D721Med (cell line): ENCODE data around the gene PIK3C2B.

Experiments used
- DNase-seq: peaks from one replicate; pipeline ENCODE4 v3.0.0; 2011; ENCODE audit warnings: low spot score; ENCODE audit not compliant: insufficient read length
- FAIRE-seq: peaks from 2 replicates; lab custom pipeline; 2011; peaks lifted over from hg19 to GRCh38; lab: Jason Lieb, UNC
- TF ChIP-seq, protein P1 (sequence below): IDR thresholded peaks from 2 replicates; pipeline ENCODE4 v1.5.1; 2012; ENCODE audit warnings: mild to moderate bottlenecking, control low read depth; ENCODE audit not compliant: insufficient read depth; ENCODE audit errors: missing control alignments

The PIK3C2B gene

GRCh38 chr1:204506201-204506968 is 11.8 kb upstream of the PIK3C2B start:
- DNase-seq (no peak), FAIRE-seq (no peak)

DNA sequence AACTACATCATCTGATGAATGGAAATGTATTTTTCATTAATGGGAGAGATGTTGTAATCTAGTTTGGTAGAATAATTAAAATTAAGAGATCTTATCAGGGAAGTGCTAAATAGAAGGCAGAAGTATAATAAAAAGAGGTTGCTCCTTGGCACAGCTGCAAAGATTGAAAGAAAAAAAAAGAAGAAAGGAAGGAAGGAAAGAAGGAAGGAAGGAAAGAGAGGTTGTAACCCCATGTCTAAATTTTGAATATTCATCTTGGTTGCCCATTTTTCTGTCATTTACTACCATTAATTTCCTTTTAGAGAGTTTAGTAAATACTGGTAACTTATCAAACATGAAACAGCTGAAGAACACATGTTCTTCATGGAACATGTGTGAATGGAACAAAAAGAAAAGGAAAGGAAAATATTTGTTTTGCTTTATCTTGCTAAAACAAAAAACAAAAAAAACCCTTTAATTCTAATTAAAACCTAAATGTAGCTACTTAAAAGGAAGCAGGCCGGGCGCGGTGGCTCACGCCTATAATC is 11.1 kb upstream of the PIK3C2B start:
- TF ChIP-seq, protein P1, sequence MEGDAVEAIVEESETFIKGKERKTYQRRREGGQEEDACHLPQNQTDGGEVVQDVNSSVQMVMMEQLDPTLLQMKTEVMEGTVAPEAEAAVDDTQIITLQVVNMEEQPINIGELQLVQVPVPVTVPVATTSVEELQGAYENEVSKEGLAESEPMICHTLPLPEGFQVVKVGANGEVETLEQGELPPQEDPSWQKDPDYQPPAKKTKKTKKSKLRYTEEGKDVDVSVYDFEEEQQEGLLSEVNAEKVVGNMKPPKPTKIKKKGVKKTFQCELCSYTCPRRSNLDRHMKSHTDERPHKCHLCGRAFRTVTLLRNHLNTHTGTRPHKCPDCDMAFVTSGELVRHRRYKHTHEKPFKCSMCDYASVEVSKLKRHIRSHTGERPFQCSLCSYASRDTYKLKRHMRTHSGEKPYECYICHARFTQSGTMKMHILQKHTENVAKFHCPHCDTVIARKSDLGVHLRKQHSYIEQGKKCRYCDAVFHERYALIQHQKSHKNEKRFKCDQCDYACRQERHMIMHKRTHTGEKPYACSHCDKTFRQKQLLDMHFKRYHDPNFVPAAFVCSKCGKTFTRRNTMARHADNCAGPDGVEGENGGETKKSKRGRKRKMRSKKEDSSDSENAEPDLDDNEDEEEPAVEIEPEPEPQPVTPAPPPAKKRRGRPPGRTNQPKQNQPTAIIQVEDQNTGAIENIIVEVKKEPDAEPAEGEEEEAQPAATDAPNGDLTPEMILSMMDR, result no peak
- DNase-seq, result no peak
- no peak for FAIRE-seq

More at GRCh38 chr1:204506201-204506968, 11.8 kb upstream of the PIK3C2B start:
- TF ChIP-seq, protein P1, result no peak

- DNase-seq (no peak), FAIRE-seq (no peak)
- TF ChIP-seq, protein P1, result no peak
Observed at GRCh38 chr1:204503913-204504519, 9.4 kb upstream of the PIK3C2B start.

GRCh38 chr1:204503122-204503912 is 8.7 kb upstream of the PIK3C2B start:
- FAIRE-seq (peak; percentile 95), DNase-seq (no peak)
- TF ChIP-seq, protein P1, result peak; percentile 97

DNA sequence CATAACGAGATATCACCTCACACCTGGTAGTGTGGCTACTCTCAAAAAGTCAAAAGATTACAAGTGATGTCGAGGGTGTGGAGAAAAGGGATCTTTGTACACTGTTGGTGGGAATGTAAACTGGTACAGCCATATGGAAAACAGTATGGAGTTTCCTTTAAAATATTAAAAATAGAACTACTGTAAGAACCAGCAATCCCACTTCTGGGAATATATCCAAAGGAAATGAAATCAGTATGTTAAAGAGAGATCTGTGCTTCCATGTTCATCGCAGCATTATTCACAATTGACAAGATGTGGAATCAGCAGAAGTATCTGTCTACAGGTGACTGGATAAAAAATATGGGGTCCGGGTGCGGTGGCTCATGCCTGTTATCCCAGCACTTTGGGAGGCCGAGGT is 7.6 kb upstream of the PIK3C2B start:
- FAIRE-seq (no peak), DNase-seq (no peak)
- TF ChIP-seq, protein P1, result no peak

DNA sequence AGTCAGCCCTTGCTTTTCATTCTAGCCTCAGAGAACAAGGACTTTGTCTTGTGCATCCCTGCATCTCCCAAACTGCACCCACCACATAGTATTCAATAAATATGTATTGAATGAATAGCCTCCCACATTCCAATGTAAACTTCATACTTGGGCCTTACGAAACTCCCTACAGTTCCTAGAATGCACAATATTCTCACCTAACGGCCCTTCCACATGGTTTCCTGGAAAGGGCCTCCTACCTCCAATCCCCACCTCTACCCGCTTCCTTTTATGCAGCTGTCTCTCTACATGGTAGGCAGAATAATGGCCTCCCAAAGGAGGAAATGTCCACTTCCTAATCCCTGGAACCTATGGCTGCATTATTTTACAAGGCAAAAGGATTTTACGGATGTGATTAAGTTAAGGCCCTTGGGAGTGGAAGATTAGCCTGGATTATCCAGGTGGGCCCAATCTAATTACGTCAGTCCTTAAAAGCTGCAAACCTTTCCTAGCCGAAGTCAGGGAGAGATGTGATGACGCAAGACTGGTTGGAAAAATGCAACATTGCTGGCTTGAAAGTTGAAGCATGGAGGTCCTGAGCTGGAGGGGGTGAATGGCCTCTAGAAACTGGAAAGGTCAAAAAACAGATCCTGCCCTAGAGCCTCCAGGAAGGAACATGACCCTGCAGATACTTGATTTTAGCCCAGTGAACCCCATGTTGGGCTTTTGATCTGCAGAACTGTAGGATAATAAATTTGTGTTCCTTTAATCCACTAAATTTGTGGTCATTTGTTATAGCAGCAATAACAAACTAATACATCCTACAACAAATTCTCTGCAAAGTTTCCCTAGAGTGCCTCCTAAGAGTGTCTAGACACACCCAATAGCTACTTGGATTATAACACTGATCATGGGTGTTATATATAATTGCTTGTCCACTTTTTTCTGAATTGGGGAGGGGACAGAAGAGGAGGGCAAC is 5.2 kb upstream of the PIK3C2B start:
- DNase-seq (no peak), FAIRE-seq (peak; percentile 64)

More for the DNA sequence above, 5.2 kb upstream of the PIK3C2B start:
- TF ChIP-seq, protein P1, result no peak
